Ishikawa (cell line): ENCODE measurements around the gene HOXB6.

Experiments used
- EGR1 ChIP-seq: IDR thresholded peaks from 2 replicates; pipeline ENCODE4 v1.6.1; 2012
- FOXM1 ChIP-seq: IDR thresholded peaks from 2 replicates; pipeline ENCODE4 v1.6.1; 2012; ENCODE audit warnings: low read depth, borderline replicate concordance
- RAD21 ChIP-seq: IDR thresholded peaks from 2 replicates; pipeline ENCODE4 v1.6.1; 2012; ENCODE audit warnings: low read depth
- TCF12 ChIP-seq: IDR thresholded peaks from 2 replicates; pipeline ENCODE4 v1.6.1; 2012; ENCODE audit warnings: low read depth
- TF ChIP-seq, protein P1 (sequence below): IDR thresholded peaks from 2 replicates; pipeline ENCODE4 v1.6.1; 2012
- TF ChIP-seq, protein P2 (sequence below): IDR thresholded peaks from 2 replicates; pipeline ENCODE4 v1.6.1; 2012; ENCODE audit warnings: low read depth, mild to moderate bottlenecking

DNA sequence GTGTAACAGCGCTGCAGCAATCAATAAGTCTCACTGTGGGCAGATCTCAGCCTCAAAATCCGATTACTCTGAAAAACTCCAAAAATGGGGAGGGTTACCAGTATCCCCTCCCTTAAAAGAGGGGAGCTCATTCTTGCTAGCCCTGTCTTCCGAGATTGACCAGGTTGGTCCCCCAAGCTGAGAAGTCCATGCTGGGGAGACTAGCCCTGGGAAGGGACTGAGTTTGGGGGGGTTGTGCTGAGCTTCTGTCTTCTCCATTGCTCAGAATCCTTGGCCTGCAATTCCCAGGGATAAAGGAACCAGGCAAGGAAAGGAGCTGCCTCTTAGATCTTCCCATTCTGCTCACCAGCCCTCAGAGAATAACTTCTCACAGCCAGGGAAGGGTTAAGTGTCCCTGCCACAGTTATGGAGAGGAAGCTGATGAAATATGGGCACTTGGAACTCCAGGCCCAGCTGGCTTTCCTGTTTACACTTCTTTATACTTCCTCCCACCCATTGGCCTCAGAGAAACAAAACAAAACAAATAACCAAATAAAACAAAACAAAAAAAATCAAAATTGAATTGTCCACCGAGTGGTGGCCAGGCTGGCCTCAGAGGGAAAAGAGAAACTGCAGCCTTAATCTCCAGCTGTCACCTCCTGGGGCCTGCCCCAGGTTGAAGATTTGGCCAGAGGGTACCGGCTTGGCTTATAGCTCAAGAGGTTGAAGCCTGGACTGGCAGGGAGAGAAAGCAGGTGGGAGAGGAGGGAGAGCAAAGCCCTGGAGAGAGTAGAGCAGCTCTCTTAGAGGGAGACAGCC, 17.3 kb downstream of the HOXB6 start:
- TF ChIP-seq RAD21 (no peak), FOXM1 (peak; percentile 49; the same call in 1 of the 2 replicates), TCF12 (peak; percentile 66; the same call in 1 of the 2 replicates), EGR1 (no peak)
- TF ChIP-seq, protein P1, sequence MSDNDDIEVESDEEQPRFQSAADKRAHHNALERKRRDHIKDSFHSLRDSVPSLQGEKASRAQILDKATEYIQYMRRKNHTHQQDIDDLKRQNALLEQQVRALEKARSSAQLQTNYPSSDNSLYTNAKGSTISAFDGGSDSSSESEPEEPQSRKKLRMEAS = no peak; the same call in 1 of the 2 replicates
- TF ChIP-seq, protein P2, sequence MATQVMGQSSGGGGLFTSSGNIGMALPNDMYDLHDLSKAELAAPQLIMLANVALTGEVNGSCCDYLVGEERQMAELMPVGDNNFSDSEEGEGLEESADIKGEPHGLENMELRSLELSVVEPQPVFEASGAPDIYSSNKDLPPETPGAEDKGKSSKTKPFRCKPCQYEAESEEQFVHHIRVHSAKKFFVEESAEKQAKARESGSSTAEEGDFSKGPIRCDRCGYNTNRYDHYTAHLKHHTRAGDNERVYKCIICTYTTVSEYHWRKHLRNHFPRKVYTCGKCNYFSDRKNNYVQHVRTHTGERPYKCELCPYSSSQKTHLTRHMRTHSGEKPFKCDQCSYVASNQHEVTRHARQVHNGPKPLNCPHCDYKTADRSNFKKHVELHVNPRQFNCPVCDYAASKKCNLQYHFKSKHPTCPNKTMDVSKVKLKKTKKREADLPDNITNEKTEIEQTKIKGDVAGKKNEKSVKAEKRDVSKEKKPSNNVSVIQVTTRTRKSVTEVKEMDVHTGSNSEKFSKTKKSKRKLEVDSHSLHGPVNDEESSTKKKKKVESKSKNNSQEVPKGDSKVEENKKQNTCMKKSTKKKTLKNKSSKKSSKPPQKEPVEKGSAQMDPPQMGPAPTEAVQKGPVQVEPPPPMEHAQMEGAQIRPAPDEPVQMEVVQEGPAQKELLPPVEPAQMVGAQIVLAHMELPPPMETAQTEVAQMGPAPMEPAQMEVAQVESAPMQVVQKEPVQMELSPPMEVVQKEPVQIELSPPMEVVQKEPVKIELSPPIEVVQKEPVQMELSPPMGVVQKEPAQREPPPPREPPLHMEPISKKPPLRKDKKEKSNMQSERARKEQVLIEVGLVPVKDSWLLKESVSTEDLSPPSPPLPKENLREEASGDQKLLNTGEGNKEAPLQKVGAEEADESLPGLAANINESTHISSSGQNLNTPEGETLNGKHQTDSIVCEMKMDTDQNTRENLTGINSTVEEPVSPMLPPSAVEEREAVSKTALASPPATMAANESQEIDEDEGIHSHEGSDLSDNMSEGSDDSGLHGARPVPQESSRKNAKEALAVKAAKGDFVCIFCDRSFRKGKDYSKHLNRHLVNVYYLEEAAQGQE = no peak
